Lung microvascular endothelial cell (primary cell): ENCODE data around the gene TESK1. TPM values are rescaled to one million over a fixed set of nuclear protein-coding genes. Genes with fewer than 3 reads are reported as not detected.

Experiments used
- DNase-seq, 2 donors: peaks; one replicate each; pipeline versions ENCODE4 v3.0.0 to v3.0.0-alpha.2; 2010; ENCODE audit warnings: low read depth in 2 of 2
- total RNA-seq: library from RNA; depleted of rRNA; stranded (reverse); fragments of >200 nt; gene quantifications from 2 replicates; pipeline ENCODE4 v1.2.1, GENCODE V29; 2014

Gene TESK1, protein sequence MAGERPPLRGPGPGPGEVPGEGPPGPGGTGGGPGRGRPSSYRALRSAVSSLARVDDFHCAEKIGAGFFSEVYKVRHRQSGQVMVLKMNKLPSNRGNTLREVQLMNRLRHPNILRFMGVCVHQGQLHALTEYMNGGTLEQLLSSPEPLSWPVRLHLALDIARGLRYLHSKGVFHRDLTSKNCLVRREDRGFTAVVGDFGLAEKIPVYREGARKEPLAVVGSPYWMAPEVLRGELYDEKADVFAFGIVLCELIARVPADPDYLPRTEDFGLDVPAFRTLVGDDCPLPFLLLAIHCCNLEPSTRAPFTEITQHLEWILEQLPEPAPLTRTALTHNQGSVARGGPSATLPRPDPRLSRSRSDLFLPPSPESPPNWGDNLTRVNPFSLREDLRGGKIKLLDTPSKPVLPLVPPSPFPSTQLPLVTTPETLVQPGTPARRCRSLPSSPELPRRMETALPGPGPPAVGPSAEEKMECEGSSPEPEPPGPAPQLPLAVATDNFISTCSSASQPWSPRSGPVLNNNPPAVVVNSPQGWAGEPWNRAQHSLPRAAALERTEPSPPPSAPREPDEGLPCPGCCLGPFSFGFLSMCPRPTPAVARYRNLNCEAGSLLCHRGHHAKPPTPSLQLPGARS
- 2.8 and 6.3 TPM in 2 replicates for total RNA-seq

DNA sequence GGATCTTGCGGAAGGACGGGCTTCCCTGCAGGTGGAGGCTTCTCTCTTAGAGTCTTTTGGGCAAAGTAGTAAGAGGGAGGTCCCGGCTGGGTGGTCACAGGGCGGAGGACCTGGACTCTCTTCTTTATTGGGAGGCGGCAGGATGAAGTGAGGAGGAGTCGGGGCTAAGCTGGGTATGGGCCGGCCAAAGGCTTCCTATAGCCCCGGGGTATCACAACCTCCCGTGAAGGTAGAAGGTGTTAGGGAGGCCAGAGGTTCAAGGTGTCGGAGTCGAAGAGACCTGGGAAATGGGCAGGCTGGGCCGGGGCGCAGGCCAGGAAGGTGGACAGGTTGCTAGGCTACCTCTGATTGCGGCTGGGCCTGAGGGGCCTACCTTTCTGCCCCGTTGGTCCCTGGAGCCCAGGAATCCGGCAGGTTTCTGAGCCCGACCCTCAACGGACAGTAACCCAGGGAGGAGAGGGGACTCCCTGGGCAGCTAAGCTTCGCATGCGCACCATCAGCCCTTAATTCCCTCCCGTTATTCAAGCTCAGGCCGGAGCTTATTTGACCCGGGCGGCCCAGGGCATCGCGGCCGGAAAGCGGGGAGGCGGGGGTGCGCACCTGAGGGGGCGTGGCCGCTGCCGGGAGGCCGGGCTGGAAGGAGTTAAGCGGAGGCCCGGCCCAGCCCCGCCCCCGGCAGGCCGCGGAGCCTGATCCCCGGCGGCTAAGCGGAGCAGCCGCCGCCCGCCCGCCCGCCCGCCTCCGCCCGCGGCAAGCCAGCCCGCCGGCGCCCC is at the start of gene TESK1:
Gene TESK1, plus strand, starts transcription at position 685 of the 773 bp plus-strand sequence. CDS start 358 bp downstream, outside the sequence.
- DNase-seq = peak; percentile 54 to 78

DNA sequence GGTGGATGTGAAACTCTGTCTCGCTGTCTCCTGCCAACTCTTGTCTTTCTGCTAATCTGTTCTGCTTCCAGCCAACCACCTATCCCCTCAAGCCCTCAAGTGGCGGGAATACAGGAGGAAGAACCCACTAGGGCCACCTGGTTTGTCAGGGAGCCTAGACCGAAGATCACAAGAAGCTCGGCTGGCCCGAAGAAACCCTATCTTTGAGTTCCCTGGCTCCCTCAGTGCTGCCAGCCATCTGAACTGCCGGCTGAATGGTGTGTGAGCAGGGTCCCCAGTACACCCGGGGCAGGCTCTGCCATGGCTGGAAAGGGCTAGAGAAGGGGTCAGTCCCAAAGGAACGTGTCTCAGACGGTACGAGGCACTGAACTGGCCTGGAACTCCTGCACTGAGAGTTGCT is 49.2 kb upstream of the TESK1 start:
- no peak for DNase-seq

DNA sequence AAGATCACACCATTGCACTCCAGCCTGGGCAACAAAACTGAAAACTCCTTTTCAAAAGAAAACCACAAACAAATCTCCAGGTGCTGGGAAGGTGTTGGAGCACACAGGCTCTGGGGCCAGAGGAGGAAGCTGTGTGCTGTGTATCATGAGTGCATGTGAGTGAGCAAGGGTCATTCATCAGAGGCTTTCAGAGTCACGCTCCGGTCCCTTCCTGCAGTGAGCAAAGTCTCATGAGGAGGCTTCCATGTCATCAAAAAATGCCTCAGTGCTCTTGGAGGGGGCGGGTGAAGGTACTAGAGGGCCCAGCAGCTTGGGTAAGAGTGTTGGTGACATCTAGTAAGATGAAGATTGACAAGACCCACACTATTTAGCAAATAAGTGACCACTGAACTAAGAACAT is 48.3 kb upstream of the TESK1 start:
- no peak for DNase-seq

DNA sequence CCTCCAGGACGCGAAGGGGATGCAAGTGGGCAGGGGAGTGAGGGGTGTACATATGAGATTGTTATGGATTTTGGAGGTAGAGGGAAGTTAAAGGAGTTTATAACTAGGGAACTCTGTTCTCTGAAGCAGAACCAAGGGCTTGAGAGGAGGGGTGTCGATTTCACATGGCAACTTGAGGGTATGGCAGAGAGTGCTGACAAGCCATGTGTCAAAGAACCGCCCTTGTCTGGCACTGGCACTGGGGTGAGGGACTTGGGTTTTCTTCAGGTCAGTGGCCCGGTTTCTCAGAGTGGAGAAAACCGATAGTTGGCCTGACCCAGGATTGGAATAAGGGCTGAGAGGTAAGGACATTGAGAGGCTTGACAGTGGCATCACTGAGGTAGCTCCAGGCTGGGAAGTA is 47.7 kb upstream of the TESK1 start:
- no peak for DNase-seq

DNA sequence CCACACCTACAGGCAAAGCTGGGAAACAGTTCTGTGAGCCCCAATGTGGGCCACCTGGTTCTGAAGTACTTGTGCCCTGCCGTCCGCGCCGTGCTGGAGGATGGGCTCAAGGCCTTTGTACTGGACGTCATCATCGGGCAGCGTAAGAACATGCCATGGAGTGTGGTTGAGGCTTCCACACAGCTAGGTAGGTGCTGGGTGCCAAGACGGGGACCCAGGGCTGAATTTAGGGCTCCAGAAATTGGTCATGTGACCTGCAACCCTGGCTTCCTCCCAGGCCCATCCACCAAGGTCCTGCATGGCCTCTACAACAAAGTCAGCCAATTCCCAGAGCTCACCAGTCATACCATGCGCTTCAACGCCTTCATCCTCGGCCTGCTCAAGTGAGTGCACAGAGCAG is 46.9 kb upstream of the TESK1 start:
- no peak for DNase-seq

DNA sequence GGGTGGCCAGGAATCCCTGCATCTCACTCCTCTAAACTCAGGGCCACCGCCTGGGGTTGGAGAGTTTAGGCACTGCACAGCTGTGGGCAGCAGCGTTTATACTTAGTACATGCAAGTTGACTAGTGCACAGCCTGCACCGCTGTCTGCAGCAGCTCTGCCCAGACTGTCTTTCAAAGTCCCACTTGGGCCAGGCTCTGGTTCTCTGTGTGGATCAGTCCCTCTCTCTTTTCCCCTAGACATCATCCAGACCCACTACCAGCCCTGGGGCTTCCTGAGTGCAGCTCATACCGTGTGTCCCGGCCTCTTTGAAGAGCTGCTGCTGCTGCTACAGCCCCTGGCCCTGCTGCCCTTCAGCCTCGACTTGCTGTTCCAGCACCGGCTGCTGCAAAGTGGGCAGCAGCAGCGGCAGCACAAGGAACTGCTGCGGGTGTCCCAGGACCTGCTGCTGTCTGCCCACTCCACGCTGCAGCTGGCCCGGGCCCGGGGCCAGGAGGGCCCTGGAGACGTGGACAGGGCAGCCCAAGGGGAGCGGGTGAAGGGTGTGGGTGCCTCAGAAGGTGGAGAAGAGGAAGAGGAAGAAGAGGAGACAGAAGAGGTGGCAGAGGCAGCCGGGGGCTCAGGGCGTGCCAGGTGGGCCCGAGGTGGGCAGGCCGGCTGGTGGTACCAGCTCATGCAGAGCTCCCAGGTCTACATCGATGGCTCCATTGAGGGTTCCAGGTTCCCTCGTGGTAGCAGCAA is 45.1 kb upstream of the TESK1 start:
- DNase-seq = no peak

DNA sequence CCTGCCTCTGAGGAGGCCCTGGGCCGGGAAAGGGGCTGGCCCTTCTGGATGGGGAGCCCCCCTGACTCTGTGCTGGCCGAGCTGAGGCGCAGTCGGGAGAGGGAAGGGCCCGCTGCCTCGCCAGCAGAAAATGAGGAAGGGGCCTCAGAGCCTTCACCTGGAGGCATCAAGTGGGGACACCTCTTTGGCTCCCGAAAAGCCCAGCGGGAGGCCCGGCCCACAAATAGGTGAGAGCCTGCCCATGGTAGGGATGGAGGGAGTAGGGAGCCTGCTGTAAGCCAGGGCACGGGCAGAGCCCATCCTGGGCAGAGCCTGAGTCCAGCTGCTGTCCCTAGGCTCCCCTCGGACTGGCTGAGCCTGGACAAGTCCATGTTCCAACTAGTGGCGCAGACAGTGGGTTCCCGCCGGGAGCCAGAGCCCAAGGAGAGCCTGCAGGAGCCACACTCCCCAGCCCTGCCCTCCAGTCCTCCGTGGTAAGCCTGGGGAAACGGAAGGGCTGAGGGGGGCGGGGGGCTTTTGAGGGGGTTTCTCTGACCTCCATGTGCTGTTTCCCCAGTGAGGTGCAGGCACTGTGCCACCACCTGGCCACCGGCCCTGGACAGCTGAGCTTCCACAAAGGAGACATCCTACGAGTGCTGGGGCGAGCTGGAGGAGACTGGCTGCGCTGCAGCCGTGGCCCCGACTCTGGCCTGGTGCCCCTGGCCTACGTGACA is 44.3 kb upstream of the TESK1 start:
- no peak for DNase-seq

DNA sequence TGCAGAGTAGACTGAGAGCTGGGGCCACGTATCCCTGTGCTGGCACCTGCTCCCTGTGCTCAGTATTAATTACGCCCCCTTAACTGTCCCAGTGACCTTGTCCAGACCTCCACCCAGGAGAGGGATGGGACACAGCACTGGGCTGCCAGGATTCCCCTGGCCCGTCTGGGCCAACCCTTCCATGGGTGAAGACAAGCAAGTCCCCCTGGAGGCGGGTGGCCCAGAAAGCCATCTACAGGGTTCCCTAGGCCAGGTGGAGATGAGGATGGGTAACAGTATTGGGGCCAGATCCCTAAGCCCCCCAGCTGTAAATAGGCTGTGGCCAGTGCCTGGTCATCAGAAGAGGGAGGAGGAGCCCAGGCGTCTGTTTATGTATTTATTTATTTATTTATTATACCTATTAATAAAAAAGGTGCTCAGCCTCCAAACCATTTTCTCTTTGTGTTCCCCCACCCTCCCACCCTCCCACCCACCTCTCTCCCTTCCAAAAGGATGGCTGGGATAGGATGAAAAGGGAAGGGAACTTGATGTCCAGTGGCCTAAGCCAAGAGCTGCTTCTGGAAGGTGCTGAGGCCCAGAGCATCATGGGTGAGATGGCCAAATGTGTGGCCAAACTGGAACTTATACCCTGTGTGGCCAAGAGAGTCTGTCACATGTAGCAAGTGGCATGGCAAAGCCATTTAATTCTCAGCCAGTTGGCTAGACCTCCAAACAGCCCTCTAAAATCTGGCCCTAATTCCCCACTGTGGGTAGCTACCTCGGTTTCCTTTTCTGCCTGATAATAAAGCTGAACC is 43.4 kb upstream of the TESK1 start:
- DNase-seq = no peak

DNA sequence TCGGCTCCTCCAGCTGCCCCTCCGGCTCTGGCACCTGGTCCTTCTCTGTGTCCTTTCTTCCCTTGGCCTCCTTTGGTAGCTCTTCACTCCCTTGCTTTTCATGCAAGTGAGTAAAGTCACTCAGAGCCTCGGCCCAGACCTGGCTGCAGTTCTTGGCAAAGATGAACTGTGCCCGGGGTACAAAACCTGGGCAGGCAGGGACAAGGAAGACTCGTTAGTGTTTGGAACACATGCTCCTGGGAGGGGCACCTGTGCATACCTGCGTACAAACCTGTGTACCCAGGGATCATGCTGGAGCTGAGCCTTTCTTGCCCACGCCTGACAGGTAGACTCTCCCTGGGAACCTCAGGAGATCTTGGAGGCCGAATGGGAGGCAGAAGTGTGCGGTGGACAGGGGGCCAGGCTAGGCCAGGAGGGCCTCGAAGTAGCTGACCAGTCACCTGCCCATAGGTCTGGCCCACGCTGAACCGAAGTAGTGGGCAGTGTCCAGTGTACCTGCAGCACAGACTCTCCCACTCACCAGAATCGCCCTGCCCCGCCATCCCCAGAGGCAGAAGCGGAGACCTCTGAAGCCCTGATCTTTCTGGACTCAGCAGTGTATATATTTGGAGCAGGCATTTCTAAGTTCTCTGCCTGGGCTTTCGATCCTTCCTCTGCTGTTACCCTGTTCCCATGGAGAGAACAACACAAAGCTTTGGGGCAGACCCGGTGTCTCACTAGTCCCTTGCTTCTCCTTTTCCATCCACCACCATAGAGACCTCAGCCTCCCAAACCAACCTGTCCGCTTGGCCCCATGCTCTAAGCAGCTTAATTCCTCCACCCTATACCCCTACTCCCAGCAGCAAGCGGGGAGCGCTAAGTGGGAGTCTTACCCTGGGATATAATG is 41.9 kb upstream of the TESK1 start:
- peak; percentile 20 to 32 for DNase-seq

DNA sequence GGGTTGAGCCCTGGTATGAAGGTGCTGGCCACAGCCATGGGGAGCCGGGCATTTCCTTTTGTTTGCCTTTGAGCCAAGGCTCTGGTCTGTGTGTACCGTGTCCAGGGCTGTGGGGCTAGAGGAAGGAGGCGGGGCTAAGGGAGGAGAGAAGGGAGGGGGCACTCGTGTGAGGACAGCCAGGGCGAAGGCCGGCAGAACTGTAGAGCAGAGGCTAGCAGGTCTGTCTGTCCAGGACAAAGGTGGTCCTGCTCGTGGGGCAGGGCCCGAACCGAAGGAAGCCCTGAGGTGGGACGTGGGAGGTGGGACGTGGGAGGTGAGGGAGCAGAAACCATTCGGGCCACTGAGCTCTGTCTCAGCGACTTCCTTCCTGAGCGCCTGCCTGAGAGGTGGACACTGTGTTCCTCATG is 41.3 kb upstream of the TESK1 start:
- peak; percentile 35 to 46 for DNase-seq

DNA sequence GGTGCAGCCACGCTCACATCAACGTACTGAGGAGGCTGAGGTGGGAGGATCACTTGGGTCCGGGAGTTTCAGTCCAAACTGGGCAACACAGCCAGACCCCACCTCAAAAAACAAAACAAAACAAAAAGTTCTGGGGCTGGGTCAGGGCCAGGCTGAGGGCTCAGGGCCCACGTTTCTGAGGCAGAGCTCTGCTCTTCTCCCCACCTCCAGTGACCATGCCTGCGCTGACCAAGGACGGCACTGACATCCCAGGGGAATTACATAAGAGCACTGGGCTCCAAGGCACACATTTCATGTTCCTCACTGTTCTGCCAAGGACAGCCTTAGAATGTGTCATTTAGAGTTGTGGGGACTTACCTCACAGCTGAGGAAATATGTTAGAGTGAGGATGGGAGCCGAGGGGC is 40.4 kb upstream of the TESK1 start:
- no peak for DNase-seq

DNA sequence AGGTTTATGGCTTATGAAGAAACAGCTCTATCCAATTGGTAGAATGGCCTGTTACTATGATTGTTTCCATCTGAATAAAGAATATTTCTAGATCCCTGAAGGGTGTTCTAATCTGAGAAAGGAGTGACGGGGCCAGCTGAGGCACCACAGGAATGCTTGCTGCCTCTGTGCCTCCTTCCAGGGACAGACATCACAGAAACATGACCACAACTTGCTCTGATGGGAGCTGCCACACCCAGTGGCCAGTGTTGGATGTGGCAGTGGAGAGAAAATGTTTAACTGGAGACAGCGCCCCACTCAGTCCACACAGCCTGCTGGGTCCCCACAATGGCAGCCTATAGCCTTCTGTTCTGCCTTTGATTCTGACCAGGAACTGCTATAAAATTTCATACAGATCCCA is 38.6 kb upstream of the TESK1 start:
- no peak for DNase-seq

DNA sequence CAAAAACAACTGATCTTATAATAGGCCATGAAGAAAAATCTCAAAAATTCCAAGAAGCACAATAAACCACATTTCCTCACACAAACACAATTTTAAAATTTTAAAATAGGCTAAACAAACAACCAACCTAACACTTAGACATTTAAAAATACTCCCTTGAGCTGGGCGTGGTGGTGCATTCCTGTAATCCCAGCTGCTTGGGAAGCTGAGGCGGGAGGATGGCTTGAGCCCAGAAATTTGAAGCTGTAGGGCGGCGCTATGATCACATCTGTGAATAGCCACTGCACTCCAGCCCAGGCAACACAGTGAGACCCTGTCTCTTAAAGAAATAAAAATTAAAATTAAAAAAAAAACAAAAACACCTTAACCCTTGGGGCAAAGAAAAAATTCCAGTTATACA is 36.9 kb upstream of the TESK1 start:
- DNase-seq = no peak

DNA sequence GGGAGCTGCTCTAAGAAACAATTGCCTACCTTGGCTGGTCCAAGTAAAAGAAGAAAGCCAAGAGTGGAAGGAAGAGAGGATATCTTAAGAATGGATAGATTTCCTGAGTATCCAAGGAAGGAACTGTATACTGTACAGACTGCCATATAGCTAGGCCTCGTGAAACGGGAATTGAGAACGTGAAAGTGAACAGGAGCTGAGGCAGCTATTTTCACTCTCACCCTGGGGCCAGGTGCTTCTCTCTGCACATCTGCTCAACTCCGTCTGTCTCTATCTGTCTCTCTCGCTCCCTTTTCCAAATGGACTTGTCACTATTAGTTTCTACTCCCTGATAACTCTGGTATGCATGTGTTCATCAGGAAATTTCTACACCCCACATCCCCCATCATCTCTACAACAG is 35.9 kb upstream of the TESK1 start:
- no peak for DNase-seq

DNA sequence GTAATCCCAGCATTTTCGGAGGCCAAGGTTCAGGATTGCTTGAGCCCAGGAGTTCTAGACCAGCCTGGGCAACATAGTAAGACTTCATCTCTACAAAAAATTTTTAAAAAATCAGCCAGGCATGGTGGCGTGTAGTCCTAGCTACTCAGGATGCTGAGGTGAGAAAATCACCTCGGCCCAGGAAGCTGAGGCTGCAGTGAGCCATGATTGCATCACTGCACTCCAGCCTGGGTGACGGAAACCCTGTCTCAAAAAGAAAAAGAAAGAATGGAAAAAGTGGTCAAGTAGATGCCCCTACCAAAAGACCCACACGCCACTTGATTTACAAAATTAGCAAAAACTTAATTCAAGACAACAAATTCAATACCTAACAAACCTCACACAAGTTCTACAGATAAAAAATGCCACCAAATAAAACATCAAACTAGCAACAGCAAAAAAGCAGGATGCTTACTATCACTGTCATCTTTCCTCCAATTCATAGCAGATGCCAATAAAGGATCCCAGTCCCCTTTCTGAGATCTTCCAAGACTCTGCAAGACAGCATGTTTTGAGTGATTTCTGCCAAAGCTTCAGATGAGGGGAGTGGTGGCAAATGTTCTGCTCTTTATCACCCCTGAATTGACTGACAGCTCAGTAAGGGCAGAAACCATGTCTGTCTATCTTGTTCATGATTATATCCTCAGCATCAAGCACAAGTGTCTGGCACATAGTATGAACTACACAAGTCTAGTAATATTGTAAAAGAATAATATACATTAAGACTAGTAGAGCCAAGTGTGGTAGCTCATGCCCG is 34.2 kb upstream of the TESK1 start:
- no peak for DNase-seq

DNA sequence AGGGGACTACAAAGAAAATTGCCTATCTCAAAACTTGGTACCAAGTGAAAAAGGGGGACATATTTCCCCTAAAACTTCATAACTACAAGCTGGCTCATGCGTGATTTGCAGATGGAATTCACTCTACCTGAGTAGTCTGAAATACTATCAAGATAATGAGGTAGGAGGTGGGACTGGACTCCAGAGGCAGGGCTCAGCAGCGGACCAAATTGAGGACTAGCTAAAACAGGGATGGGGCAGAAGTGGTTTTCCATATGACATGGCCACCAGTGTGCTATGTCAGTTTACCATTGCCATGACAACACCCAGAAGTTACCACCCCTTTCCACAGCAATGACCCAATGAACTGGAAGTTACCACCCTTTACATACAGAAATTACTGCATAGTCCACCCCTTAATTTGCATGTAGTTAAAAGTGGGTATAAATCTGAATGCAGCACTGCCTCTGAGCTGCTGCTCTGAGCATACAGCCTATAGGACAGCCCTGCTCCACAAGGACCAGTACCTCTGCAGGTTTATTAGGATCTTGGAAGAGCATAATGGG is 30.4 kb upstream of the TESK1 start:
- DNase-seq = no peak

DNA sequence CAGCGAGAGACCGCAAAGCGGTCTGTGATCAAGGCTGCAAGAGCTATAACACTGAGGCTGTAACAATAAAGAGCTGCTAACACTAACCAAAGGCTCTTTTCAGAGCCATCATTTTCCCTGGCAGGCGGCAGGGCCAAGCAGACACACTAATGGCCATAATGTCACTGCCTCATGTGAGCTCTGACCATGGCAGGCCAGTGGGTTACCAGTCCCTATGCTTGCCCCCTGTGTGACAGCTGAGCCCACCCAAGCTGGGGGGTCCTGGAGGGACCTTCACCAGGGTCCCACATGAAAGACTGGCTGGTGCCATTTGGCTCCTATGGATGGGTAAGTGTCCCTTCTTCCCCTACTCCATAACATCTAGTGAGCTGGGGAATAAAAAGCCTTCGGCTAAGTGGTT is 29.6 kb upstream of the TESK1 start:
- no peak for DNase-seq

DNA sequence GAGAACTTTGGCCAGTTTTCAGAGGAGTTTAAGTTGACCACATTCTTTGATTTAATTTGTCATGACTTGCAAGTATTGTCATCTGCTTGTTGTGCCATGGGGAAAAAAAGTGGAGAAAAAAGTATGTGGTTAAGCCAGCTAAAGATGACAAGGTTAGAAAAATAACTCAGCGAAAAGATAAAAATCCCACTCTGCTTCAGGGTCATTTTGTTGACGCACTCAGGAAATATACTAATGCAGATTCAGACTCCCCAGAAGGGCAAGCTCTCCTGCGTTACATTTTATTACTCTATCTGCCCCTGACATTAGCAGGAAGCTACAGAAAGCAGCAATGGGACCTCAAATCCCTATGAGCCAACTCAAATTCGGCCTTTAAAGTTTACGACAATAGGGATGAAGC is 27.6 kb upstream of the TESK1 start:
- no peak for DNase-seq
